Neural progenitor cell (in vitro differentiated cells): ENCODE measurements around the gene SLC6A11. TPM values are rescaled to one million over a fixed set of nuclear protein-coding genes. Genes with fewer than 3 reads are reported as not detected.
A peak's percentile ranks its signal among the peaks of the same experiment; 100 is the strongest.

ENCODE experiments used
- DNase-seq: peaks from one replicate; pipeline ENCODE4 v3.0.0-alpha.2; 2016; ENCODE audit warnings: low spot score
- H2AFZ ChIP-seq: fragments of 200-600 bp; sonication (generic); replicated peaks from 2 replicates; pipeline ENCODE4 v1.6.1; 2016; ENCODE audit warnings: antibody characterized with exemption
- H3F3A ChIP-seq: fragments of 200-600 bp; sonication (generic); 2 replicates; pipeline ENCODE4 v1.6.1; 2016; ENCODE audit warnings: antibody characterized with exemption, low read depth
- H3K27ac ChIP-seq: fragments of 200-600 bp; sonication (generic); 2 replicates; pipeline ENCODE4 v1.5.1; 2016; ENCODE audit warnings: mild to moderate bottlenecking
- H3K27me3 ChIP-seq: fragments of 200-600 bp; sonication (generic); 2 replicates; pipeline ENCODE4 v1.6.1; 2016; ENCODE audit warnings: mild to moderate bottlenecking, moderate library complexity
- H3K36me3 ChIP-seq: fragments of 200-600 bp; sonication (generic); 2 replicates; pipeline ENCODE4 v1.5.1; 2016
- H3K4me1 ChIP-seq: fragments of 200-600 bp; sonication (generic); 2 replicates; pipeline ENCODE4 v1.6.1; 2016; ENCODE audit warnings: mixed run types
- H3K4me2 ChIP-seq: fragments of 200-600 bp; sonication (generic); 2 replicates; pipeline ENCODE4 v1.6.1; 2016
- H3K4me3 ChIP-seq: fragments of 200-600 bp; sonication (generic); 2 replicates; pipeline ENCODE4 v1.5.1; 2016
- H3K79me2 ChIP-seq: fragments of 200-600 bp; sonication (generic); 2 replicates; pipeline ENCODE4 v1.6.1; 2016; ENCODE audit warnings: low read depth
- H3K9ac ChIP-seq: fragments of 200-600 bp; sonication (generic); 2 replicates; pipeline ENCODE4 v1.6.1; 2016
- H3K9me3 ChIP-seq: fragments of 200-600 bp; sonication (generic); 2 replicates; pipeline ENCODE4 v1.5.1; 2016; ENCODE audit warnings: low read depth
- H4K20me1 ChIP-seq: fragments of 200-600 bp; sonication (generic); 2 replicates; pipeline ENCODE4 v1.6.1; 2016; ENCODE audit warnings: low read depth
- H3K27ac Mint-ChIP-seq: 3 replicates; pipeline ENCODE4 v1.8.0; 2021; ENCODE audit warnings: mixed read lengths
- H3K27me3 Mint-ChIP-seq: 2 replicates; pipeline ENCODE4 v1.8.0; 2022; ENCODE audit warnings: low read depth, mild to moderate bottlenecking, inconsistent platforms, moderate library complexity, mixed read lengths; ENCODE audit not compliant: insufficient read depth
- H3K36me3 Mint-ChIP-seq: 3 replicates; pipeline ENCODE4 v1.8.0; 2021; ENCODE audit warnings: mixed read lengths
- H3K4me1 Mint-ChIP-seq: 3 replicates; pipeline ENCODE4 v1.8.0; 2021; ENCODE audit warnings: mixed read lengths
- H3K4me3 Mint-ChIP-seq: 3 replicates; pipeline ENCODE4 v1.8.0; 2021; ENCODE audit warnings: mild to moderate bottlenecking, moderate library complexity, mixed read lengths
- H3K9me3 Mint-ChIP-seq: 3 replicates; pipeline ENCODE4 v1.8.0; 2020; ENCODE audit warnings: mixed read lengths
- CTCF ChIP-seq: fragments of 200-600 bp; sonication (generic); IDR thresholded peaks from 2 replicates; pipeline ENCODE4 v1.5.1; 2017; ENCODE audit warnings: antibody characterized with exemption, mild to moderate bottlenecking
- EZH2 ChIP-seq: fragments of 200-600 bp; sonication (generic); IDR thresholded peaks from 2 replicates; pipeline ENCODE4 v1.6.1; 2017; ENCODE audit warnings: antibody characterized with exemption, mild to moderate bottlenecking, moderate library complexity
- EZH2phosphoT487 ChIP-seq: fragments of 200-600 bp; sonication (generic); IDR thresholded peaks from 2 replicates; pipeline ENCODE4 v1.6.1; 2017; ENCODE audit warnings: antibody characterized with exemption
- total RNA-seq: library from RNA; depleted of rRNA; stranded (reverse); fragments of >200 nt; gene quantifications from 2 replicates; pipeline ENCODE4 v1.2.3, GENCODE V29; 2015; ENCODE audit warnings: low replicate concordance

Gene SLC6A11
- total RNA-seq, 1 donor from 2014 or later = 0.86 TPM

- H2AFZ ChIP-seq = no peak overlapping the region
- H3K27me3 ChIP-seq = peaks cover 68% of the 10 kb centered on the region
- TF ChIP-seq EZH2phosphoT487 = no peak
- no peak for TF ChIP-seq EZH2
- no peak for TF ChIP-seq CTCF
- peaks cover 4% of the 10 kb centered on the region for H3K4me1 ChIP-seq
- Mint-ChIP-seq H3K9me3 (no peaks in the 10 kb centered on the region), H3K4me3 (no peak overlapping the region), H3K27me3 (peaks cover 22% of the 10 kb centered on the region), H3K4me1 (peaks cover 6% of the 10 kb centered on the region), H3K36me3 (no peaks in the 10 kb centered on the region), H3K27ac (no peak overlapping the region)
- H3K4me3 ChIP-seq = no peak overlapping the region
- peak; percentile 11 for DNase-seq
- no peaks in the 10 kb centered on the region for H3K79me2 ChIP-seq
- H3F3A ChIP-seq = no peaks in the 10 kb centered on the region
- no peaks in the 10 kb centered on the region for H4K20me1 ChIP-seq
- H3K27ac ChIP-seq = no peak overlapping the region
- no peak overlapping the region for H3K9ac ChIP-seq
- no peaks in the 10 kb centered on the region for H3K9me3 ChIP-seq
- H3K4me2 ChIP-seq = no peak overlapping the region
- H3K36me3 ChIP-seq = no peaks in the 10 kb centered on the region
Measured at GRCh38 chr3:10817506-10817905, 1.5 kb downstream of the SLC6A11 start.

- Histone ChIP-seq H3K4me2 (no peak overlapping the region), H3K79me2 (no peaks in the 10 kb centered on the region), H3K4me1 (no peaks in the 10 kb centered on the region), H3K4me3 (no peak overlapping the region), H3K27ac (no peak overlapping the region), H3F3A (no peaks in the 10 kb centered on the region), H3K9ac (no peak overlapping the region), H2AFZ (no peak overlapping the region), H4K20me1 (no peaks in the 10 kb centered on the region), H3K36me3 (no peaks in the 10 kb centered on the region), H3K27me3 (peaks cover 26% of the 10 kb centered on the region), H3K9me3 (no peaks in the 10 kb centered on the region)
- Mint-ChIP-seq H3K9me3 (no peaks in the 10 kb centered on the region), H3K36me3 (no peaks in the 10 kb centered on the region), H3K4me3 (no peak overlapping the region), H3K27me3 (peaks cover 3% of the 10 kb centered on the region), H3K27ac (no peak overlapping the region), H3K4me1 (no peaks in the 10 kb centered on the region)
- no peak for TF ChIP-seq EZH2phosphoT487
- DNase-seq = no peak
Measured at GRCh38 chr3:10822055-10822454, 6.0 kb downstream of the SLC6A11 start.

GRCh38 chr3:10822708-10823515 lies 6.9 kb downstream of the SLC6A11 start:
- no peak overlapping the region for H3K4me3 ChIP-seq
- no peak overlapping the region for H2AFZ ChIP-seq
- H3K9me3 ChIP-seq = no peaks in the 10 kb centered on the region
- Mint-ChIP-seq H3K36me3 (no peaks in the 10 kb centered on the region), H3K4me3 (no peak overlapping the region), H3K27ac (no peak overlapping the region), H3K9me3 (no peaks in the 10 kb centered on the region), H3K4me1 (no peaks in the 10 kb centered on the region), H3K27me3 (peaks cover 2% of the 10 kb centered on the region)
- no peaks in the 10 kb centered on the region for H4K20me1 ChIP-seq
- no peak for DNase-seq
- H3F3A ChIP-seq = no peaks in the 10 kb centered on the region
- H3K9ac ChIP-seq = no peak overlapping the region
- no peak overlapping the region for H3K4me2 ChIP-seq
- no peaks in the 10 kb centered on the region for H3K4me1 ChIP-seq
- no peak overlapping the region for H3K27ac ChIP-seq
- H3K36me3 ChIP-seq = no peaks in the 10 kb centered on the region
- H3K79me2 ChIP-seq = no peaks in the 10 kb centered on the region
- H3K27me3 ChIP-seq = peaks cover 17% of the 10 kb centered on the region
- no peak for TF ChIP-seq EZH2
- no peak for TF ChIP-seq CTCF
- TF ChIP-seq EZH2phosphoT487 = no peak

GRCh38 chr3:10823516-10823818 lies 7.4 kb downstream of the SLC6A11 start:
- no peaks in the 10 kb centered on the region for H3F3A ChIP-seq
- no peak overlapping the region for H3K27ac ChIP-seq
- H2AFZ ChIP-seq = no peak overlapping the region
- H3K36me3 ChIP-seq = no peaks in the 10 kb centered on the region
- DNase-seq = no peak
- H3K9ac ChIP-seq = no peak overlapping the region
- no peak overlapping the region for H3K27ac Mint-ChIP-seq
- peaks cover 2% of the 10 kb centered on the region for H3K27me3 Mint-ChIP-seq
- H3K4me2 ChIP-seq = no peak overlapping the region
- H3K79me2 ChIP-seq = no peaks in the 10 kb centered on the region
- no peaks in the 10 kb centered on the region for H4K20me1 ChIP-seq
- no peaks in the 10 kb centered on the region for H3K4me1 Mint-ChIP-seq
- H3K4me1 ChIP-seq = no peaks in the 10 kb centered on the region
- H3K4me3 Mint-ChIP-seq = no peak overlapping the region
- no peak overlapping the region for H3K4me3 ChIP-seq
- H3K9me3 ChIP-seq = no peaks in the 10 kb centered on the region
- H3K27me3 ChIP-seq = peaks cover 12% of the 10 kb centered on the region
- H3K9me3 Mint-ChIP-seq = no peaks in the 10 kb centered on the region
- TF ChIP-seq EZH2 = no peak
- TF ChIP-seq CTCF = no peak
- TF ChIP-seq EZH2phosphoT487 = no peak
- no peaks in the 10 kb centered on the region for H3K36me3 Mint-ChIP-seq
